ENCODE results near the gene SPDEF. TPM values are rescaled to one million over a fixed set of nuclear protein-coding genes. Genes with fewer than 3 reads are reported as not detected.

SPDEF gene
- total and polyA plus RNA-seq, 7 donors: 0.71 to 101 (median 67.4) TPM; not detected in 3

GRCh38 chr6:34553146-34553545, 3.0 kb downstream of the SPDEF start:
- H3K4me3 ChIP-seq: no peak overlapping the region
- peaks cover 0 to 2% (median under 1%) of the 10 kb centered on the region in 4 donors for H3K9me3 ChIP-seq
- TF ChIP-seq POLR2AphosphoS5 (IDR thresholded peaks at IDR 0.05) (no peak), POLR2A (IDR thresholded peaks at IDR 0.05) (no peak), EP300 (IDR thresholded peaks at IDR 0.05) (no peak), CTCF (IDR thresholded peaks at IDR 0.05) (no peak)
- DNase-seq: no peak
- H3K27me3 ChIP-seq: no peaks in the 10 kb centered on the region
- H3K4me1 ChIP-seq: no peaks in the 10 kb centered on the region
- intact Hi-C loops (cut with DNase I): no loop called here
- H3K27ac ChIP-seq: no peak overlapping the region
- no peaks in the 10 kb centered on the region for H3K36me3 ChIP-seq
- 39 to 72% methylated on average over 4 of the region's 4 CpGs for WGBS, 2 donors

GRCh38 chr6:34552620-34553019, 3.5 kb downstream of the SPDEF start:
- 83 to 89% methylated on average over 5 of the region's 5 CpGs for WGBS, 2 donors
- Histone ChIP-seq H3K36me3 (no peaks in the 10 kb centered on the region), H3K9me3 (no peaks in the 10 kb centered on the region), H3K27ac (no peak overlapping the region), H3K4me3 (no peak overlapping the region), H3K27me3 (no peaks in the 10 kb centered on the region), H3K4me1 (no peaks in the 10 kb centered on the region)
- no peak for DNase-seq
- intact Hi-C loops (cut with DNase I): no loop called here
- no peak for TF ChIP-seq POLR2AphosphoS5 (IDR thresholded peaks at IDR 0.05)
- TF ChIP-seq CTCF (IDR thresholded peaks at IDR 0.05): no peak
- no peak for TF ChIP-seq POLR2A (IDR thresholded peaks at IDR 0.05)
- no peak for TF ChIP-seq EP300 (IDR thresholded peaks at IDR 0.05)

DNA sequence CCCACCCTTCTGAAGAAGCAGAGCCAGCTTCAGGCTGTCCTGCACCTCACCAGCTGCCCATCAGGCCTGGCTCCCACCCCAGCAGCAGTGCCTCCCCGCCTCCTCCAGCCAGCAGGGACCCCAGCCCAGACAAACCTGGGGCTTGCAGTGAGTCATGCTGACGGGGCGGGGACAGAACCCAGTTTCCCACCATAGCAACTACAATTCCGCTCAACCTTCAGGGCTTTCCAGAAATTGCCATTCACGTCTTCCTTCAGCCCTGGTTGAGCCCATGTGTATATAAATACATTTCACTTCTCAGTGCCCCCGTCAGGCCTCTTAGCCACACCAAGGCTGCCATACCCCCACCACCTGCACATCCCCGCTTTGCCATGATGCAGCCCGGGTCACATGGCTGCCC, 4.4 kb downstream of the SPDEF start:
- WGBS, 2 donors: 93 to 94% methylated on average over 8 of the region's 8 CpGs
- H3K27me3 ChIP-seq: no peaks in the 10 kb centered on the region
- H3K36me3 ChIP-seq: no peaks in the 10 kb centered on the region
- no peaks in the 10 kb centered on the region for H3K9me3 ChIP-seq
- H3K4me3 ChIP-seq: no peak overlapping the region
- intact Hi-C loops (cut with DNase I): no loop called here
- no peak for TF ChIP-seq POLR2A (IDR thresholded peaks at IDR 0.05)
- TF ChIP-seq CTCF (IDR thresholded peaks at IDR 0.05): no peak
- TF ChIP-seq EP300 (IDR thresholded peaks at IDR 0.05): no peak
- no peak for TF ChIP-seq POLR2AphosphoS5 (IDR thresholded peaks at IDR 0.05)
- DNase-seq: no peak
- no peak overlapping the region for H3K27ac ChIP-seq
- H3K4me1 ChIP-seq: peaks cover 0 to 8% (median 5%) of the 10 kb centered on the region in 4 donors

DNA sequence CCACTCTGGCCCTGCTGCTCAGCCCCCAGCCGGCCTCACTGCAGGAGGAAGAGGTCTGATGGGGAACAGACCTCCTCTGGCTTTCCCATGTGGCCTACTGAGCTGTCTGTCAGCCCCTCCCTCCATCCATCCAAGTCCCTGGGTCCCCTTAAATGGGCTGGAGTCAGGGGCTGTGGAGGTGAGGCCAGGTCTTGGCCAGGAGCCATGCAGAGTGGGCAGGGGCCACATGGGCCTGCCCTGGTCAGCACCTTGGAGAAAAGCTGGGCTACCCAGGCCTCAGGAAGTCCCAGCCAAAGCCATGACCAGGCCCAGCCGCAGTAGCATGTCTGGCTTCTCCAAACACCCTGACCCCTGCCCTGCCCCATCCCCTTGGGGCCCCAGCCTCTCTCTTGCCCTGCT, 6.3 kb downstream of the SPDEF start:
- peaks cover 0 to 16% (median 11%) of the 10 kb centered on the region in 4 donors for H3K4me1 ChIP-seq
- intact Hi-C loops (cut with DNase I): no loop called here
- H3K9me3 ChIP-seq: no peaks in the 10 kb centered on the region
- H3K27me3 ChIP-seq: no peaks in the 10 kb centered on the region
- WGBS, 2 donors: 86 to 89% methylated on average over 2 of the region's 2 CpGs
- TF ChIP-seq CTCF (IDR thresholded peaks at IDR 0.05): no peak
- no peak for TF ChIP-seq EP300 (IDR thresholded peaks at IDR 0.05)
- no peak for TF ChIP-seq POLR2A (IDR thresholded peaks at IDR 0.05)
- no peak for TF ChIP-seq POLR2AphosphoS5 (IDR thresholded peaks at IDR 0.05)
- H3K36me3 ChIP-seq: no peaks in the 10 kb centered on the region
- no peak overlapping the region for H3K4me3 ChIP-seq
- H3K27ac ChIP-seq: no peak overlapping the region
- DNase-seq: no peak

Data from sigmoid colon (tissue), 7 donors.